ENCODE results near the gene SLC38A6.

DNA sequence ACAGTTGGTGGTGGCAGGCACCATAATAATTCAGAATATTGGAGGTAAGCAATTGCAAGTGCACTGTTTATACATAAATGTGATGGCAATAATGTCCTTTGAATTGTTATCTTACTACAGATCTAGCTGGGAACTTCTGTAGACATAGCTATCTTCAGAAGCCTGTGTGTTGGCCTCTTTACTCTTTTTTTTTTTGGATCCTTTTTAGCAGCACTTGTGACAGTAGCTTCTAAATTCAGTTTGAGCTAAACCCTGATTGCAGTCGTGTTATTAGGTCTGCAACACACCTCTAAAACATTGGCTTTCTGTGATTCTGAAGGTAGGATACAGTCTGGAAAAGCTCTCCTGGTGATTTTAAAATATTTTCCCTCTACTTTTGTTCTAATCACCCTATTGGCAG is 38.5 kb downstream of the SLC38A6 start:
- TF ChIP-seq, protein P1, sequence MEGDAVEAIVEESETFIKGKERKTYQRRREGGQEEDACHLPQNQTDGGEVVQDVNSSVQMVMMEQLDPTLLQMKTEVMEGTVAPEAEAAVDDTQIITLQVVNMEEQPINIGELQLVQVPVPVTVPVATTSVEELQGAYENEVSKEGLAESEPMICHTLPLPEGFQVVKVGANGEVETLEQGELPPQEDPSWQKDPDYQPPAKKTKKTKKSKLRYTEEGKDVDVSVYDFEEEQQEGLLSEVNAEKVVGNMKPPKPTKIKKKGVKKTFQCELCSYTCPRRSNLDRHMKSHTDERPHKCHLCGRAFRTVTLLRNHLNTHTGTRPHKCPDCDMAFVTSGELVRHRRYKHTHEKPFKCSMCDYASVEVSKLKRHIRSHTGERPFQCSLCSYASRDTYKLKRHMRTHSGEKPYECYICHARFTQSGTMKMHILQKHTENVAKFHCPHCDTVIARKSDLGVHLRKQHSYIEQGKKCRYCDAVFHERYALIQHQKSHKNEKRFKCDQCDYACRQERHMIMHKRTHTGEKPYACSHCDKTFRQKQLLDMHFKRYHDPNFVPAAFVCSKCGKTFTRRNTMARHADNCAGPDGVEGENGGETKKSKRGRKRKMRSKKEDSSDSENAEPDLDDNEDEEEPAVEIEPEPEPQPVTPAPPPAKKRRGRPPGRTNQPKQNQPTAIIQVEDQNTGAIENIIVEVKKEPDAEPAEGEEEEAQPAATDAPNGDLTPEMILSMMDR (conservative IDR thresholded peaks at IDR 0.05; ENCODE audit: low read length) = no peak
- no peak for TF ChIP-seq EZH2phosphoT487 (IDR thresholded peaks at IDR 0.05; ENCODE audit: borderline replicate concordance)

Data from Loucy (cell line).